Measurements from ENCODE around the gene KLHL6. TPM values are rescaled to one million over a fixed set of nuclear protein-coding genes. Genes with fewer than 3 reads are reported as not detected.

The KLHL6 gene
- total and polyA plus RNA-seq, 2 of the 13 experiments (the other 11 are each of a cell fraction or from before 2014, with no cell fraction given) = not detected

GRCh38 chr3:183579967-183580900, 24.7 kb upstream of the KLHL6 start:
- TF ChIP-seq ZNF574 (CRISPR knock-in tag; IDR thresholded peaks at IDR 0.05) (no peak), ZNF660 (CRISPR knock-in tag; IDR thresholded peaks at IDR 0.05; ENCODE audit: borderline replicate concordance, low read depth) (no peak), KDM4B (CRISPR knock-in tag; IDR thresholded peaks at IDR 0.05) (no peak), MAZ (IDR thresholded peaks at IDR 0.05; ENCODE audit: borderline replicate concordance, low read depth, low read length) (no peak), MAZ (CRISPR knock-in tag; IDR thresholded peaks at IDR 0.05; ENCODE audit: low read depth) (no peak), SMAD9 (CRISPR knock-in tag; IDR thresholded peaks at IDR 0.05) (no peak), AHR (CRISPR knock-in tag; IDR thresholded peaks at IDR 0.05) (no peak), KAT8 (CRISPR knock-in tag; IDR thresholded peaks at IDR 0.05) (no peak), PRMT3 (CRISPR knock-in tag; IDR thresholded peaks at IDR 0.05; ENCODE audit: borderline replicate concordance, low read depth) (no peak), CBX2 (IDR thresholded peaks at IDR 0.05; ENCODE audit: low read depth, low read length) (no peak), CBX2 (CRISPR knock-in tag; IDR thresholded peaks at IDR 0.05; ENCODE audit: low read depth) (no peak), ZFP36L1 (CRISPR knock-in tag; IDR thresholded peaks at IDR 0.05) (no peak), AGO2 (optimal IDR thresholded peaks at IDR 0.05; ENCODE audit: low read depth, low read length) (no peak), ARID2 (CRISPR knock-in tag; IDR thresholded peaks at IDR 0.05; ENCODE audit: borderline replicate concordance) (no peak), CHD4 (IDR thresholded peaks at IDR 0.05; ENCODE audit: borderline replicate concordance, low read length) (no peak)
- TF ChIP-seq, protein P1, sequence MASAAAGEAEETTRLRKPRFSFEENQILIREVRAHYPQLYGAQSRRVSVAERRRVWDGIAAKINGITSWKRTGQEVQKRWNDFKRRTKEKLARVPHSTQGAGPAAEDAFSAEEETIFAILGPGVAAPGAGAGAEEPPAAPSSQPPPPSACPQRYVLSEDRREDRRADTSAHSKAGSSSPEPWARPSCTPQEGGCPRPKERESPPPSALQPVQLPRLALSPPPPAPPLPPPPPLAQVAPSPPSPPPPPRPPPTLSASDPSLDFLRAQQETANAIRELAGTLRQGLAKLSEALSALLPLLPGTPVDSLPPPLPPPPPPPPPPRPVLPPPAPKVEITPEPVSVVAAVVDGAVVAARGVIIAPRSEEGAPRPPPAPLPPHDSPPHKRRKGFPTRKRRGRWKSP (CRISPR knock-in tag; IDR thresholded peaks at IDR 0.05) = no peak
- Histone ChIP-seq H3K36me3 (replicated peaks in 1 of 2; ENCODE audit: control insufficient read depth in 1 of 2, insufficient read depth in 2 of 2, low read length in 2 of 2) (no peaks in the 10 kb centered on the region), H4K20me1 (ENCODE audit: insufficient read depth, low read length) (no peaks in the 10 kb centered on the region), H3K9me3 (ENCODE audit: low read length) (no peaks in the 10 kb centered on the region), H3K27me3 (ENCODE audit: control insufficient read depth in 1 of 2, insufficient read depth in 2 of 2, low read length in 2 of 2) (peaks cover 0 to 4% of the 10 kb centered on the region in 2 experiments; a peak in 1 of 5 replicates), H3K4me3 (replicated peaks in 1 of 3; ENCODE audit: insufficient read depth in 1 of 3, low read depth in 2 of 3, low read length in 3 of 3) (no peak overlapping the region), H3K4me1 (ENCODE audit: insufficient read depth, low read length) (peaks cover 27% of the 10 kb centered on the region), H3K27ac (ENCODE audit: extremely low read length, insufficient read depth, low read length) (no peak overlapping the region), H3K79me2 (ENCODE audit: insufficient read depth, low read length) (no peaks in the 10 kb centered on the region), H2AFZ (ENCODE audit: low read length) (no peak overlapping the region), H3K4me2 (ENCODE audit: low read depth, low read length) (no peak overlapping the region), H3K9ac (ENCODE audit: insufficient read depth, low read depth, low read length) (no peak overlapping the region)
- ChIA-PET POLR2A (no interaction called here), CTCF (ENCODE audit: low intra/inter-chr PET ratio, low total read pairs) (no interaction called here)
- no peak for ATAC-seq
- DNase-seq (ENCODE audit: low spot score) = no peak
- in situ Hi-C loops (cut with HindIII; ENCODE audit: extremely low pct_ligation_motif_present, low pct_unique_long_range_greater_than_20kb) = no loop called here
- FAIRE-seq = no peak
- BruUV-seq (replicated peaks) = no TSS peak
- 66% methylated on average over 17 of the region's 17 CpGs for WGBS (ENCODE audit: low lambda C conversion rate)
- intact Hi-C loops (cut with micrococcal nuclease; ENCODE audit: unreplicated experiment) = no loop called here

Measured in HepG2 (cell line).